ENCODE results near the gene CPVL.

Gene CPVL

GRCh38 chr7:29007127-29007526 lies 139.2 kb downstream of the CPVL start:
- no peak for DNase-seq (ENCODE audit: low read depth, low spot score)

- no peak for DNase-seq (ENCODE audit: low read depth, low spot score)
Measured at GRCh38 chr7:29005829-29006228, 140.5 kb downstream of the CPVL start.

- no peak for DNase-seq (ENCODE audit: low read depth, low spot score)
Measured at GRCh38 chr7:29005406-29005805, 140.9 kb downstream of the CPVL start.

- DNase-seq (ENCODE audit: low read depth, low spot score) = no peak
Measured at GRCh38 chr7:29003703-29004102, 142.6 kb downstream of the CPVL start.

- no peak for DNase-seq (ENCODE audit: low read depth, low spot score)
Measured at GRCh38 chr7:29000717-29001076, 145.6 kb downstream of the CPVL start.

GRCh38 chr7:28999895-29000716 lies 146.2 kb downstream of the CPVL start:
- no peak for DNase-seq (ENCODE audit: low read depth, low spot score)

GRCh38 chr7:28999427-28999826 lies 146.9 kb downstream of the CPVL start:
- no peak for DNase-seq (ENCODE audit: low read depth, low spot score)

GRCh38 chr7:28998105-28998504 lies 148.2 kb downstream of the CPVL start:
- no peak for DNase-seq (ENCODE audit: low read depth, low spot score)

GRCh38 chr7:28996836-28997235 lies 149.5 kb downstream of the CPVL start:
- no peak for DNase-seq (ENCODE audit: low read depth, low spot score)

- no peak for DNase-seq (ENCODE audit: low read depth, low spot score)
Measured at GRCh38 chr7:28993371-28993770, 153.0 kb downstream of the CPVL start.

GRCh38 chr7:28992798-28993197 lies 153.5 kb downstream of the CPVL start:
- DNase-seq (ENCODE audit: low read depth, low spot score) = no peak

- no peak for DNase-seq (ENCODE audit: low read depth, low spot score)
Measured at GRCh38 chr7:28990200-28990960, 156.0 kb downstream of the CPVL start.

GRCh38 chr7:28989211-28989980 lies 156.9 kb downstream of the CPVL start:
- no peak for DNase-seq (ENCODE audit: low read depth, low spot score)

GRCh38 chr7:28988810-28989209 lies 157.5 kb downstream of the CPVL start:
- no peak for DNase-seq (ENCODE audit: low read depth, low spot score)

- DNase-seq (ENCODE audit: low read depth, low spot score) = no peak
Measured at GRCh38 chr7:28988091-28988490, 158.2 kb downstream of the CPVL start.

- DNase-seq (ENCODE audit: low read depth, low spot score) = no peak
Measured at GRCh38 chr7:28986765-28987110, 159.6 kb downstream of the CPVL start.

- no peak for DNase-seq (ENCODE audit: low read depth, low spot score)
Measured at GRCh38 chr7:28986028-28986764, 160.1 kb downstream of the CPVL start.

GRCh38 chr7:28984631-28985030 lies 161.7 kb downstream of the CPVL start:
- peak; percentile 26 for DNase-seq (ENCODE audit: low read depth, low spot score)

GRCh38 chr7:28984217-28984616 lies 162.1 kb downstream of the CPVL start:
- DNase-seq (ENCODE audit: low read depth, low spot score) = no peak

- no peak for DNase-seq (ENCODE audit: low read depth, low spot score)
Measured at GRCh38 chr7:28983396-28984190, 162.7 kb downstream of the CPVL start.

GRCh38 chr7:28981161-28981465 lies 165.2 kb downstream of the CPVL start:
- no peak for DNase-seq (ENCODE audit: low read depth, low spot score)

All from brain pericyte (primary cell).